Measurements from ENCODE around the gene BMERB1.
"Not testable (repeated sequence)": the region's sequence is repeated elsewhere in the genome, so short reads cannot be mapped to it uniquely, and the experiment has no call there.

Gene BMERB1

GRCh38 chr16:15557258-15557657 is 122.9 kb downstream of the BMERB1 start:
- DNase-seq (ENCODE audit: low read depth in 2 of 2) = no peak

- DNase-seq (ENCODE audit: low read depth in 2 of 2) = no peak
Observed at GRCh38 chr16:15559176-15559575, 124.8 kb downstream of the BMERB1 start.

- no peak for DNase-seq (ENCODE audit: low read depth in 2 of 2)
Observed at GRCh38 chr16:15564604-15565339, 130.4 kb downstream of the BMERB1 start.

GRCh38 chr16:15566095-15566494 is 131.7 kb downstream of the BMERB1 start:
- no peak for DNase-seq (ENCODE audit: low read depth in 2 of 2)

DNA sequence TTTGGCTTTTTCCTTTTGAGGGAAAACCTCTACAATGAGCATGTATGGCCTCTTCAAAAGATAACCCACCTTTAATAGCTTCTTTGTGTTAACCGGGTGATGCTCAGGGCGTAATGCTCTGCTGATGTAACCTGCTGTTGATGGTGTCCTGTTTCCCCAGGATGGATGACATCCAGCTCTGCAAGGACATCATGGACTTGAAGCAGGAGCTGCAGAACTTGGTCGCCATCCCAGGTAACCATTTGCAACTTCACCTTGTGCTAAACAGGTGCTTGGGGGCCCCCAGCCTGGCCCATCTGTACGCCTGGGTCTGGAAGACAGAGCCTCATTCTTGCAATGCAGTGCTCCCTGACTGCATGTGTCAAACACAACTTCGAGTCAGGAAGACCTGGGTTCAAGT is 133.4 kb downstream of the BMERB1 start:
- no peak for DNase-seq (ENCODE audit: low read depth in 2 of 2)

- not testable (repeated sequence) for DNase-seq (ENCODE audit: low read depth in 2 of 2)
Observed at GRCh38 chr16:15570666-15571065, 136.3 kb downstream of the BMERB1 start.

GRCh38 chr16:15571557-15571956 is 137.2 kb downstream of the BMERB1 start:
- DNase-seq (ENCODE audit: low read depth in 2 of 2) = no peak

- DNase-seq (ENCODE audit: low read depth in 2 of 2) = no peak
Observed at GRCh38 chr16:15572329-15573001, 138.1 kb downstream of the BMERB1 start.

- no peak for DNase-seq (ENCODE audit: low read depth in 2 of 2)
Observed at GRCh38 chr16:15573274-15573895, 139.0 kb downstream of the BMERB1 start.

GRCh38 chr16:15573896-15574613 is 139.7 kb downstream of the BMERB1 start:
- not testable (repeated sequence) for DNase-seq (ENCODE audit: low read depth in 2 of 2)

DNA sequence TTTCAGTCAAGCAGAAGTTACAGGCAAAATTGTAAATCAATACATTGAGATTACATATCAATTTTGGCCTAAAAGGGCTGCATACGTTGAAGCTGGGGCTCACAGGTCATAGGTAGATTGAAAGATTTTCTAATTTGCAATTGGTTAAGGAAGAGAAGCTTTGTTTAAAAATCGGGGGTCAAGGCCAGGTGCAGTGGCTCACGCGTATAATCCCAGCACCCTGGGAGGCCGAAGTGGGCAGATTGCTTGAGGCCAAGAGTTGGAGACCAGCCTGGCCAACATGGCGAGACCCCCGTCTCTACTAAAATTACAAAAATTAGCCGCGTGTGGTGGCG is 140.2 kb downstream of the BMERB1 start:
- no peak for DNase-seq (ENCODE audit: low read depth in 2 of 2)

DNA sequence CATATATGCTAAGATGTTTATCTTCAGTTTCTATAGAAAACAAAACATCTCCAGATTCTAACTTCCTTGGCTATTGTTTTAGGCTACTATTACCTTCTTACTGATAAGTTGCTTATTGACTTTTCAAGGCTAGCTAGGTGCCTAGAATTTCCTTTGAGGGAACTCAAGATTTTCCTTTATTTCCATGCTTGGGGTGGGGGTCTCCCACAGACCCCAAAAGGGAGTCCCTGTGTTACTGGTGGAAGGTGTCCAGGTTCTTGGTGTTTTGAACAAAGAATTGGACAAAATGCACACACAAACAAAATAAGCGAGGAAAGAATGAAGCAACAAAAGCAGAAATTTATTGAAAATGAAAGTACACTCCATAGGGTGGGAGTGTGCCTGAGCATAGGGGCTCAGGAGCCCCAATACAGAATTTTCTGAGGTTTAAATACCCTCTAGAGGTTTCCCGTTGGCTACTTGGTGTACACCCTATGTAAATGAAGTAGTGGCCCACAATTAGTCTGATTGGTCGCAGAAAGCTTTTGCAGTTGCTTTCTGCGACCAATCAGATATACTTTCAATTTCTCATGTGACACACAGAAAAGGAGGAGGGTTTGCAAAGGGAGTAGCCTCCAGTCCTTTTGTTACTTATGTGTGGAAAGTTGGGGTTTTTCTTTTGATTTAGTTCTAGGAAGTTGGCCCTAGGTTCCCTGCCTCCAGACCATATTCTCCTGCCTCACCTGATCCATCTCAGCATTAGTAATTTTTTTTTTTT is 141.1 kb downstream of the BMERB1 start:
- no peak for DNase-seq (ENCODE audit: low read depth in 2 of 2)

- DNase-seq (ENCODE audit: low read depth in 2 of 2) = no peak
Observed at GRCh38 chr16:15576960-15577958, 142.9 kb downstream of the BMERB1 start.

- no peak for DNase-seq (ENCODE audit: low read depth in 2 of 2)
Observed at GRCh38 chr16:15578824-15579223, 144.4 kb downstream of the BMERB1 start.

GRCh38 chr16:15581127-15581815 is 146.9 kb downstream of the BMERB1 start:
- no peak for DNase-seq (ENCODE audit: low read depth in 2 of 2)

DNA sequence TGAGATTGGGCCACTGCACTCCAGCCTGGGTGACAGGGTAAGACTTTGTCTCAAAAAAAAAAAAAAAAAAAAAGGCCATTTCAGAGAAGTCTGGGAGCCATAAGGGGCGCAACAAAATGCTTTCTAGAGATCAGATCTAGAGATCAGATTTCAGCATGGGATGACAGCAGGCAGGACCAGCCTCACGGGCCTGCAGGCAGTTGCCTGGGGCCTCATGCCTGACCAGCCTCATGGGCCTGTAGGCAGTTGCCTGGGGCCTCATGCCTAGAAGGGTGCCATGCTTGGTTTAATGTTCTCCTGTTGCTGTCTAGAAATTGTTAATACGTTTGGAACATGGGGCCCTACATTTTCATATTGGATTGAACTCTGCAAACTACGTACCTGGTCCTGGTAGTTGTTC is 149.1 kb downstream of the BMERB1 start:
- DNase-seq (ENCODE audit: low read depth in 2 of 2) = no peak

GRCh38 chr16:15585956-15586355 is 151.6 kb downstream of the BMERB1 start:
- DNase-seq (ENCODE audit: low read depth in 2 of 2) = no peak

GRCh38 chr16:15586716-15587115 is 152.3 kb downstream of the BMERB1 start:
- no peak for DNase-seq (ENCODE audit: low read depth in 2 of 2)

GRCh38 chr16:15587152-15587825 is 152.9 kb downstream of the BMERB1 start:
- DNase-seq (ENCODE audit: low read depth in 2 of 2) = no peak
